Measurements from ENCODE around the gene STAM. TPM values are rescaled to one million over a fixed set of nuclear protein-coding genes. Genes with fewer than 3 reads are reported as not detected.

The STAM gene
- total and polyA plus RNA-seq, 10 of the 15 experiments (the other 5 are each of a cell fraction or from before 2014, with no cell fraction given), result 8.8 to 15.9 (median 14.4) TPM

DNA sequence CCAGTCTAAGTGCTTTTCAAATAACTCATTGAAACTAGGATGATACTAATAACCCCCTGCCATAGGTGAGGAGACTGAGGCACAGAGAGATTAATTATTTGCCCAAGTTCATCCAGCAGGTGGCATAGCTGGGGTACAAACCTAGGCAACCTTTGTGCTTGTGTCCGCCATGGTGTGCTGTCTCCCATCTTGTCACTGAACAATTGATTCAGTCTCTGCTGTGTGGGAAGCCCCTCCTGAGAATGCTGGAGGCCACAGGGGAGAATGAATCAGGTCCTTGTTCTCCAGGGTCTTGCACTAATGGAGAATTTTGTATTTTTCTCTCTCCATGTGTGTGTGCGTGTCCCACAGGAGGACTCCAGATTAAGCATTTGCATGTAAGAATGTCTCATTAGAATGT lies 92.3 kb downstream of the STAM start:
- SMC1A ChIA-PET (ENCODE audit: uncharacterized antibody, unreplicated experiment), result interaction anchor here (0.9 to 1.7 kb wide), 2 partner anchors 118 to 577 kb away, joined by 3 read pairs; no protein-coding TSS in a partner anchor
- no peak overlapping the region for H3K27ac ChIP-seq (ENCODE audit: control insufficient read depth, insufficient read depth)
- CTCF ChIA-PET, result interaction anchor here (0.7 to 2.4 kb wide), 9 partner anchors 10 to 138 kb away, joined by 3 to 7 read pairs (median 4); partner anchors contain the start of genes HACD1 and STAM
- no peaks in the 10 kb centered on the region; the same call in 1 of the 2 replicates for H4K20me1 ChIP-seq (ENCODE audit: control insufficient read depth, insufficient read depth)
- H3K79me2 ChIP-seq (ENCODE audit: control insufficient read depth, insufficient read depth, low read length), result no peaks in the 10 kb centered on the region
- H3K4me1 ChIP-seq (ENCODE audit: control insufficient read depth, insufficient read depth, low read length), result no peaks in the 10 kb centered on the region
- TF ChIP-seq MTA2 (IDR thresholded peaks at IDR 0.05; ENCODE audit: low read depth), result no peak
- peak in 2 of 3 experiments; percentile 12 to 18; a peak in 2 of 6 replicates for TF ChIP-seq CTCF (IDR thresholded peaks at IDR 0.05 in 2 of 3, conservative IDR thresholded peaks at IDR 0.05 in 1 of 3; ENCODE audit: control insufficient read depth in 2 of 3, extremely low read depth in 1 of 3, insufficient read depth in 1 of 3, low read depth in 3 of 3, low read length in 3 of 3)
- TF ChIP-seq E2F8 (IDR thresholded peaks at IDR 0.05; ENCODE audit: low read depth, partially characterized antibody), result no peak
- no peak for TF ChIP-seq PRDM15 (CRISPR knock-in tag; IDR thresholded peaks at IDR 0.05)
- no peak for TF ChIP-seq PAX5 (IDR thresholded peaks at IDR 0.05; ENCODE audit: borderline replicate concordance, low read depth, low read length)
- no peak overlapping the region for H3K9ac ChIP-seq (ENCODE audit: control insufficient read depth, insufficient read depth, low read length)
- no peak overlapping the region for H2AFZ ChIP-seq (ENCODE audit: control insufficient read depth, low read depth, low read length)
- RAD21 ChIA-PET (ENCODE audit: unreplicated experiment), result no interaction called here
- POLR2A ChIA-PET, result interaction anchor here (0.9 to 1.5 kb wide), 2 partner anchors 92 to 103 kb away, joined by 3 to 4 read pairs; partner anchors contain the start of gene STAM
- WGBS (ENCODE audit: insufficient coverage, insufficient replicate concordance, low lambda C conversion rate, missing lambda C conversion rate), result 88% methylated on average over 2 of the region's 2 CpGs
- ATAC-seq (peak; percentile 73), DNase-seq (ENCODE audit: low read depth, low spot score) (no peak), FAIRE-seq (no peak)
- intact Hi-C loops (cut with micrococcal nuclease; ENCODE audit: unreplicated experiment), result loop anchor here (2.0 to 5.0 kb wide), 2 partner anchors 137 to 481 kb away; no protein-coding TSS in a partner anchor
- no peaks in the 10 kb centered on the region for H3K9me3 ChIP-seq (replicated peaks; ENCODE audit: control insufficient read depth, insufficient read depth, low read length)
- in situ Hi-C loops (cut with MboI), result loop anchor here (25.0 kb wide), 1 partner anchor 899 kb away; no protein-coding TSS in a partner anchor
- no peaks in the 10 kb centered on the region for H3K36me3 ChIP-seq (ENCODE audit: control insufficient read depth in 2 of 2, insufficient read depth in 2 of 2, low read length in 1 of 2)
- no peaks in the 10 kb centered on the region for H3K27me3 ChIP-seq (replicated peaks in 1 of 2; ENCODE audit: control insufficient read depth in 2 of 2, insufficient read depth in 2 of 2, low read length in 1 of 2)
- H3K4me3 ChIP-seq, result no peak overlapping the region
- no TSS peak for BruUV-seq (replicated peaks)
- no peak overlapping the region for H3K4me2 ChIP-seq (ENCODE audit: control insufficient read depth, insufficient read depth)
